ENCODE measurements around the gene TEX13B.

TEX13B gene

GRCh38 chrX:108019382-108019875, 37.3 kb upstream of the TEX13B start:
- H3K27ac ChIP-seq = no peak overlapping the region
- TF ChIP-seq CTCF (IDR thresholded peaks at IDR 0.05) = no peak
- no peak for TF ChIP-seq ZFX (IDR thresholded peaks at IDR 0.05; ENCODE audit: borderline replicate concordance)

GRCh38 chrX:108018656-108019381, 36.6 kb upstream of the TEX13B start:
- no peak overlapping the region for H3K27ac ChIP-seq
- TF ChIP-seq ZFX (IDR thresholded peaks at IDR 0.05; ENCODE audit: borderline replicate concordance) (no peak), CTCF (IDR thresholded peaks at IDR 0.05) (no peak)

- TF ChIP-seq ZFX (IDR thresholded peaks at IDR 0.05; ENCODE audit: borderline replicate concordance) (no peak), CTCF (IDR thresholded peaks at IDR 0.05) (peak; percentile 77)
- H3K27ac ChIP-seq = no peak overlapping the region
Observed at GRCh38 chrX:108001218-108001814, 19.1 kb upstream of the TEX13B start.

- no peak overlapping the region for H3K27ac ChIP-seq
- TF ChIP-seq ZFX (IDR thresholded peaks at IDR 0.05; ENCODE audit: borderline replicate concordance) (no peak), CTCF (IDR thresholded peaks at IDR 0.05) (no peak)
Observed at GRCh38 chrX:108000751-108001150, 18.6 kb upstream of the TEX13B start.

GRCh38 chrX:107996124-107996523, 14.0 kb upstream of the TEX13B start:
- H3K27ac ChIP-seq = no peak overlapping the region
- no peak for TF ChIP-seq ZFX (IDR thresholded peaks at IDR 0.05; ENCODE audit: borderline replicate concordance)
- no peak for TF ChIP-seq CTCF (IDR thresholded peaks at IDR 0.05)

- TF ChIP-seq ZFX (IDR thresholded peaks at IDR 0.05; ENCODE audit: borderline replicate concordance) = no peak
- TF ChIP-seq CTCF (IDR thresholded peaks at IDR 0.05) = no peak
Observed at GRCh38 chrX:107985033-107985432, 2.9 kb upstream of the TEX13B start.

GRCh38 chrX:107979534-107979933, 2.6 kb downstream of the TEX13B start:
- TF ChIP-seq ZFX (IDR thresholded peaks at IDR 0.05; ENCODE audit: borderline replicate concordance) = no peak
- no peak for TF ChIP-seq CTCF (IDR thresholded peaks at IDR 0.05)
- H3K27ac ChIP-seq = no peak overlapping the region

More at GRCh38 chrX:107985033-107985432, 2.9 kb upstream of the TEX13B start:
- no peak overlapping the region for H3K27ac ChIP-seq

Data from 22Rv1 (cell line).